ENCODE results near the gene CALM1.

CALM1 gene

GRCh38 chr14:90398315-90398839, 1.5 kb downstream of the CALM1 start:
- Histone ChIP-seq H3K4me3 (ENCODE audit: insufficient read depth, low read length, poor library complexity, severe bottlenecking) (peak overlapping the region; percentile 86), H3F3A (ENCODE audit: insufficient read depth) (peaks cover 25% of the 10 kb centered on the region), H2AFZ (ENCODE audit: low read depth, low read length, severe bottlenecking) (no peak overlapping the region), H4K20me1 (ENCODE audit: low read depth, low read length) (peaks cover 22% of the 10 kb centered on the region), H3K36me3 (ENCODE audit: low read length) (peaks cover 32% of the 10 kb centered on the region), H3K9ac (ENCODE audit: low read length) (peak overlapping the region; percentile 79), H3K4me2 (ENCODE audit: low read depth, low read length, poor library complexity, severe bottlenecking) (peak overlapping the region; percentile 69), H3K27me3 (ENCODE audit: low read length) (no peaks in the 10 kb centered on the region), H3K9me2 (replicated peaks; ENCODE audit: insufficient read depth, low read length) (no peaks in the 10 kb centered on the region), H3K27ac (ENCODE audit: low read depth, low read length) (peak overlapping the region; percentile 80), H3K79me2 (ENCODE audit: insufficient read depth, low read length) (peaks cover 30% of the 10 kb centered on the region), H3K9me3 (ENCODE audit: insufficient read depth, low read length) (no peaks in the 10 kb centered on the region)
- TF ChIP-seq, protein P1, sequence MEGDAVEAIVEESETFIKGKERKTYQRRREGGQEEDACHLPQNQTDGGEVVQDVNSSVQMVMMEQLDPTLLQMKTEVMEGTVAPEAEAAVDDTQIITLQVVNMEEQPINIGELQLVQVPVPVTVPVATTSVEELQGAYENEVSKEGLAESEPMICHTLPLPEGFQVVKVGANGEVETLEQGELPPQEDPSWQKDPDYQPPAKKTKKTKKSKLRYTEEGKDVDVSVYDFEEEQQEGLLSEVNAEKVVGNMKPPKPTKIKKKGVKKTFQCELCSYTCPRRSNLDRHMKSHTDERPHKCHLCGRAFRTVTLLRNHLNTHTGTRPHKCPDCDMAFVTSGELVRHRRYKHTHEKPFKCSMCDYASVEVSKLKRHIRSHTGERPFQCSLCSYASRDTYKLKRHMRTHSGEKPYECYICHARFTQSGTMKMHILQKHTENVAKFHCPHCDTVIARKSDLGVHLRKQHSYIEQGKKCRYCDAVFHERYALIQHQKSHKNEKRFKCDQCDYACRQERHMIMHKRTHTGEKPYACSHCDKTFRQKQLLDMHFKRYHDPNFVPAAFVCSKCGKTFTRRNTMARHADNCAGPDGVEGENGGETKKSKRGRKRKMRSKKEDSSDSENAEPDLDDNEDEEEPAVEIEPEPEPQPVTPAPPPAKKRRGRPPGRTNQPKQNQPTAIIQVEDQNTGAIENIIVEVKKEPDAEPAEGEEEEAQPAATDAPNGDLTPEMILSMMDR (IDR thresholded peaks at IDR 0.05; ENCODE audit: insufficient read depth, low read length, poor library complexity, severe bottlenecking): no peak
- TF ChIP-seq EZH2phosphoT487 (conservative IDR thresholded peaks at IDR 0.05; ENCODE audit: low read length): no peak

DNA sequence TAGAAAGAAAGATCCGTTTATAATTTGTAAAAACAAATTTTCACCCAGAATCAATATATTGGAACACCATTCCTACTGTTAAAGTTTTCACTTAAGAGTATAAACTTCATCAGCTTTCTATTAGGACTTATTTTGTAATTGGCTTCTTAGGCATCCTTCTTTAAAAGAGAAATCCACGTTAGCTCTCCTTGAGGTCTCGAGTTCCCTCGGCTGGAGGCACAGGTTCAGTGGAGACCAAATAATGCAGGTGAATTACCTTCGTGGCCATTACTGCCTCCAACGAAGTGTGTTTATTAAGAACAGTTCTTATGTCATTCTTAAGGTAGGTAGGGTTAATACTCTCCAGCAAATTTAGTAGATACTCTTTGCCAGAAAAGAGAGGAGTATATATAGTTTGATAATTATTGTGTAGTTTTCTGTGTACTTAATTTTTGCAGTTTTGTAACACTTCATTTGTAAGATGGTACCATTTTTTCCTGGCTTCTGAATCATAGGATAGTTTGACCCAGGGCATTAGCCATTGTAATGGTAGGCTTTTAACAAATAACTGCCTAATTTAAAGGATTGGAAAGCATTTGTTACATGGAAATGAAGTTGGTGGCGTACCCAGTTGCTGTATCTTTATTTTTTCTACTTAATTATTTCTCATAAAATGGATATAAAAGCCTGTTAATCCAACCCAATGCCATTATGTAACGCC, 2.2 kb downstream of the CALM1 start:
- H3K9me3 ChIP-seq (ENCODE audit: insufficient read depth, low read length): no peaks in the 10 kb centered on the region
- peak overlapping the region; percentile 69 for H3K4me2 ChIP-seq (ENCODE audit: low read depth, low read length, poor library complexity, severe bottlenecking)
- H3K36me3 ChIP-seq (ENCODE audit: low read length): peaks cover 38% of the 10 kb centered on the region
- H3F3A ChIP-seq (ENCODE audit: insufficient read depth): peaks cover 23% of the 10 kb centered on the region
- peaks cover 30% of the 10 kb centered on the region for H3K79me2 ChIP-seq (ENCODE audit: insufficient read depth, low read length)
- H3K9me2 ChIP-seq (replicated peaks; ENCODE audit: insufficient read depth, low read length): no peaks in the 10 kb centered on the region
- H4K20me1 ChIP-seq (ENCODE audit: low read depth, low read length): peaks cover 22% of the 10 kb centered on the region
- peak overlapping the region; percentile 79 for H3K9ac ChIP-seq (ENCODE audit: low read length)
- TF ChIP-seq, protein P1 (IDR thresholded peaks at IDR 0.05; ENCODE audit: insufficient read depth, low read length, poor library complexity, severe bottlenecking): no peak
- TF ChIP-seq EZH2phosphoT487 (conservative IDR thresholded peaks at IDR 0.05; ENCODE audit: low read length): no peak
- no peaks in the 10 kb centered on the region for H3K27me3 ChIP-seq (ENCODE audit: low read length)
- no peak overlapping the region for H2AFZ ChIP-seq (ENCODE audit: low read depth, low read length, severe bottlenecking)
- H3K27ac ChIP-seq (ENCODE audit: low read depth, low read length): peak overlapping the region; percentile 80
- H3K4me3 ChIP-seq (ENCODE audit: insufficient read depth, low read length, poor library complexity, severe bottlenecking): peak overlapping the region; percentile 86

- Histone ChIP-seq H3K9me3 (ENCODE audit: insufficient read depth, low read length) (no peaks in the 10 kb centered on the region), H3K27ac (ENCODE audit: low read depth, low read length) (no peak overlapping the region), H3K9ac (ENCODE audit: low read length) (peak overlapping the region; percentile 79), H3K9me2 (replicated peaks; ENCODE audit: insufficient read depth, low read length) (no peaks in the 10 kb centered on the region), H3K4me2 (ENCODE audit: low read depth, low read length, poor library complexity, severe bottlenecking) (peak overlapping the region; percentile 69), H2AFZ (ENCODE audit: low read depth, low read length, severe bottlenecking) (no peak overlapping the region), H3K27me3 (ENCODE audit: low read length) (no peaks in the 10 kb centered on the region), H4K20me1 (ENCODE audit: low read depth, low read length) (peaks cover 22% of the 10 kb centered on the region), H3K36me3 (ENCODE audit: low read length) (peaks cover 46% of the 10 kb centered on the region), H3F3A (ENCODE audit: insufficient read depth) (peaks cover 21% of the 10 kb centered on the region), H3K79me2 (ENCODE audit: insufficient read depth, low read length) (peaks cover 30% of the 10 kb centered on the region), H3K4me3 (ENCODE audit: insufficient read depth, low read length, poor library complexity, severe bottlenecking) (no peak overlapping the region)
- TF ChIP-seq, protein P1 (IDR thresholded peaks at IDR 0.05; ENCODE audit: insufficient read depth, low read length, poor library complexity, severe bottlenecking): peak; percentile 100
- no peak for TF ChIP-seq EZH2phosphoT487 (conservative IDR thresholded peaks at IDR 0.05; ENCODE audit: low read length)
Observed at GRCh38 chr14:90399541-90400444, 3.0 kb downstream of the CALM1 start.
